ENCODE results near the gene XRN2.

DNA sequence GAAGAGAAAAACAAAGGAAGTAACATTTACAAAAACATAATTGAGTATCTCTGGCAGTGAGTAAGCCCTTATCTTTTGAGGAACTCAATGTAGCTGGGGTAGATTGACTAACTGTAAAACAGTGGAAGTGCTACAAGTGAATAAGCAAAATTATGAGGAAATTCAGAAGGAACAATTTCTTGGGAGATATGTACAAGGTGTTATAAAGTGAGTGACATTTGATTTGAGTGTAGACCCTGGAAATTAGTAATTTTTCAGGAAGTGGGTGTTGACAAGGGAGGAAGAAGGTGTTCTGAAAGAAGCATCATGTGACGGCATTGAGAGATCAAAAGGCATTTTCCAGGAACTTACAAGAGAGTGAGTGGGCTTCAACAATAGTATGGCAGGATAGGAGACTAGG, 22.2 kb downstream of the XRN2 start:
- TF ChIP-seq, protein P1, sequence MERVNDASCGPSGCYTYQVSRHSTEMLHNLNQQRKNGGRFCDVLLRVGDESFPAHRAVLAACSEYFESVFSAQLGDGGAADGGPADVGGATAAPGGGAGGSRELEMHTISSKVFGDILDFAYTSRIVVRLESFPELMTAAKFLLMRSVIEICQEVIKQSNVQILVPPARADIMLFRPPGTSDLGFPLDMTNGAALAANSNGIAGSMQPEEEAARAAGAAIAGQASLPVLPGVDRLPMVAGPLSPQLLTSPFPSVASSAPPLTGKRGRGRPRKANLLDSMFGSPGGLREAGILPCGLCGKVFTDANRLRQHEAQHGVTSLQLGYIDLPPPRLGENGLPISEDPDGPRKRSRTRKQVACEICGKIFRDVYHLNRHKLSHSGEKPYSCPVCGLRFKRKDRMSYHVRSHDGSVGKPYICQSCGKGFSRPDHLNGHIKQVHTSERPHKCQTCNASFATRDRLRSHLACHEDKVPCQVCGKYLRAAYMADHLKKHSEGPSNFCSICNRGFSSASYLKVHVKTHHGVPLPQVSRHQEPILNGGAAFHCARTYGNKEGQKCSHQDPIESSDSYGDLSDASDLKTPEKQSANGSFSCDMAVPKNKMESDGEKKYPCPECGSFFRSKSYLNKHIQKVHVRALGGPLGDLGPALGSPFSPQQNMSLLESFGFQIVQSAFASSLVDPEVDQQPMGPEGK (CRISPR knock-in tag; IDR thresholded peaks at IDR 0.05), result no peak
- TF ChIP-seq ARID2 (CRISPR knock-in tag; IDR thresholded peaks at IDR 0.05; ENCODE audit: borderline replicate concordance), result no peak
- TF ChIP-seq ZNF766 (CRISPR knock-in tag; IDR thresholded peaks at IDR 0.05; ENCODE audit: borderline replicate concordance), result no peak

All from HepG2 (cell line).